CD4-positive, alpha-beta T cell treated with Interleukin-10 for 1 hour (primary cell): Measurements from ENCODE around the gene LCA5.
"Not testable (repeated sequence)": the region's sequence is repeated elsewhere in the genome, so short reads cannot be mapped to it uniquely, and the experiment has no call there.

Experiments
- DNase-seq: peaks from one replicate; pipeline ENCODE4 v3.0.0-alpha.2; 2020

LCA5 gene

GRCh38 chr6:79536585-79536953 lies 661 bp downstream of the LCA5 start:
- DNase-seq: no peak

DNA sequence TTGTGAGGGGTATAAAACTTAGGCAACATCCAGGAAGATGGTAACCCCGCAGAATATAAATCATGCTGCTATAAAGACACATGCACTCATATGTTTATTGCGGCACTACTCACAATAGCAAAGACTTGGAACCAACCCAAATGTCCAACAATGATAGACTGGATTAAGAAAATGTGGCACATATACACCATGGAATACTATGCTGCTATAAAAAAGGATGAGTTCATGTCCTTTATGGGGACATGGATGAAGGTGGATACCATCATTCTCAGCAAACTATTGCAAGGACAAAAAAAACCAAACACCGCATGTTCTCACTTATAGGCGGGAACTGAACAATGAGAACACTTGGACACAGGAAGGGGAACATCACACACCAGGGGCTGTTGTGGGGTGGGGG lies 7.7 kb downstream of the LCA5 start:
- DNase-seq: not testable (repeated sequence)

DNA sequence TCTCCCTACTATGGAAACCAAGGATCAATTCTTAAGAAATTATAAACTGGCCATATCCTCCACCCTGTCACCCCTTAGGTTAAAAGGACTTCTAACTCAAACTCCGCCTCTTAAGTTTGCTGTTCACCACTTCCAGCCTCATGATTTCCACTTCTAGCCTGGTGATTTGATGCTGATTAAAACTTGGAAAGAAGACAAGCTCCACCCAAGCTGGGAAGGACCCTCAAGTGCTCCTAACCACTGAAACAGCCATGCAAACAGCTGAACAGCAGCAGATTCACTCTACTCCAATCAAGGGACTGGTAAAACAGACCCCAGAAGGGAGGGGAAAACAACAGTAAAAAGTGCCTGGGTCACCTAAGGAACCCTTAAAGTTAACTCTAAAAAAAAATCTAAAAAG lies 10.3 kb downstream of the LCA5 start:
- DNase-seq: no peak

GRCh38 chr6:79525272-79526100 lies 11.7 kb downstream of the LCA5 start:
- no peak for DNase-seq

GRCh38 chr6:79524065-79524464 lies 13.2 kb downstream of the LCA5 start:
- DNase-seq: no peak

DNA sequence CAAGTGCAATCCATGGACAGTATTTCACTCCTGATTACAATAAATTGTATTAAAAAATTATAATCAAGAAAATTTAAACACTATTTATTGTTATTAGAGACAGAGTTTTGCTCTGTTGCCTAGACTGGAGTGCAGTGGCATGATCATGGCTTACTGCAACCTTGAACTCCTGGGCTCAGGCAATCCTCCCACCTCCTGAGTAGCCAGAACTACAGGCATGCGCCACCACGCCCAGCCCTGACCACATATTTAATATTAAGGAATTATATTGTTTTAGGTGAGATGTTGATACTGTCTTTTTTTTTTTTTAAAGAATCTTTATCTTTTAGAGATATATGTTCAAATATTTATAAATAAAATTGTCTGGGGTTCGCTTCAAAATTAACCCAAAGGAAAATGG lies 14.6 kb downstream of the LCA5 start:
- no peak for DNase-seq

- no peak for DNase-seq
Measured at GRCh38 chr6:79520534-79520933, 16.7 kb downstream of the LCA5 start.

DNA sequence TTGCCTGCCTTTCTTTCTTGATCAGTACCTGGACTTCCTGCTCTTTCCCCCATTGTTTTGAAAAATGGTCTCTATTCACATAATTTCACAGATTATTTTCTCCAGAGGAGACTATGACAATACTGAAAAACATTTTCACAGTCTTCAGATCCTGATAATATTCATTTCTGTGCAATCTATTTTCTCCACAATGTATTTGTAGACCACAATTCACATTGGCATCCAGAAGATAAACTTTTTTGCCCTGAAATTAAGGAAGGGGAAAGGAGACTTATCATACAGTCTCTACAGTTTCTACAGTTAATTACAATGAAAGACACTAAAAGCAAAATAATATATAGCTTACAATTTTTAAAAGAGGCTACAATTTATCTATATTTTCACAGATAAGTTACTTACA lies 18.4 kb downstream of the LCA5 start:
- DNase-seq: no peak

DNA sequence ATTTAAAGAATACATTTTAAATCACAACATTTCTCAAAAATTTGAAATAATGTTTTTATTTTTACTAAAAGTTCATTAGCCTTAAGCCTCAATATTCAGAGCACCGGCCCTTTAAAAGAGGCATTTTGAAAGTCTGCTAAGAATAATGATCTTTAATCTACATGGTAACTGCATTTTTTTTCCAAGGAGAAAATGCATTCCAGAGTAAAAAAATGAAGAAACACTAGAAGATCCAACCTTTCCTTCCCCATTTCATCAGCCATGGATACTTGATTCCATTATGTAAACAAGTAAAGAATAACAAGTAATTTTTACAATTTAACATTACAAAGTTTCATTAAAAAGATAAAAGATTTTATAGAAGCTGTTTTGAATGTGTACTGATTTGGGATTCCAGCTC lies 21.8 kb downstream of the LCA5 start:
- DNase-seq: no peak

- no peak for DNase-seq
Measured at GRCh38 chr6:79513111-79513510, 24.1 kb downstream of the LCA5 start.

DNA sequence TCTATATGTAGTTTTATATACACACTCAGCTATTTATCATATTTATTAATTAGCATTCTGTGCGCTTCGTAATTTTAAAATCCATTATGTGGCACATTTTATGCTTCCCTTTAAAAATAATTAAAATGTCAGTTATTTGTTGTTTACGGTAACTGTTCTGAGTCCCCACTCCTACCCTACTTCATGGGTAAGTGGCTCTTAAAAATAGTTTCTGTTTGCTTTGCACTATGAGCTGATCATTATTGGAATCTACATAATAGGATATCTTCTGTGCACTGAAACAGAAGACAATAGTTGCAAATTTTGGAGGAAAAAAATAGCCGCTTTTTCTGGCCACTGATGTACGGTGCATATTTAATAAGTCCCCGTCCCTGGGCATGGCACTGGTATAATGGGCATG lies 25.2 kb downstream of the LCA5 start:
- no peak for DNase-seq

GRCh38 chr6:79510707-79511106 lies 26.5 kb downstream of the LCA5 start:
- DNase-seq: no peak

- no peak for DNase-seq
Measured at GRCh38 chr6:79506251-79506650, 31.0 kb downstream of the LCA5 start.

DNA sequence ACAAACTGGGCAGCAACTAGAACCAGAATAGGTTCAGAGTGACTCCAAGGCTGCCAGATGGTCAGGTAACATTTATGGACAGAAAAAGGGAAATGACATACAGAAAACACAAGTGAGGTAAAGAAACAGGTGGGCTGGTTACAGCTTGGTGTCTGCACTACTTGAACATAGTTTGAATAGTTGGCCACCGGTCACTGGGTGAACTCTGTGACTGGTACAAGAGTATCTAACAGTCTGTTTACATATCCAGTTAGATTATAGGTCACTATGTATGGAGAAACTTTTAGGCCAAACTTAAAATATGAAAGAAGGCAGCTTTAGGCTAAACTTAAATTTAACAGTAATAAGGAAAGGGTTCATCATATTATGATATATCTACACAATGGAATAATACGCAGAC lies 32.9 kb downstream of the LCA5 start:
- DNase-seq: no peak

DNA sequence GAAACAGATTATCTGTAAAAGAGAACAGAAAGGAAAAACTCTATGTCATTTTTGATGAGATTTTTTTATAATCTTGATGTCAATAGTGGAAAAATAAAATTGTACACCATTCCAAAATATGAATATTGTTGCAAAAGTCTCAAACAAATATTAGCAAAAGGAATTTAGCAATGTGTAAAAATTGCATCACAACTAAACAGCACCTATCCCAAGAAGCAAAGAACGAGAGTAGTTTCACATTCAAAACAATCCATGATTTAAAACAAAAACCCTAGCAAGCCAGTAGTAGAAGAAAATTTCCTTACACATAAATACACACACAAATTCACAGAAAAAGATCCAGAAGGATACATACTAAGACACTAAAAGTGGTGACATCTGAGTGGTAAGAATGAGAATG lies 38.4 kb downstream of the LCA5 start:
- DNase-seq: no peak

DNA sequence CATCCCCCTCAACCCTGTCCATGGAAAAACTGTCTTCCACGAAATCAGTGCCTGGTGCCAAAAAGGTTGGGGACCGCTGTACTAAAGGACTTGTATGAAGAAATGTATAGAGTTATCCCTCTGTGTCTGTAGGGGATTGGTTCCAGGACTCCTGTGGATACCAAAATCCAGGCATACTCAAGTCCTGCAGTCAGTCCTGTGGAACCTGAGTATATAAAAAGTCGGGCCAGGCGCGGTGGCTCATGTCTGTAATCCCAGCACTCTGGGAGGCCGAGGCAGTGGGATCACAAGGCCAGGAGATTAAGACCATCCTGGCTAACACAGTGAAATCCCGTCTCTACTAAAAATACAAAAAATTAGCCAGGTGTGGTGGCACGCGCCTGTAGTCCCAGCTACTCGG lies 42.0 kb downstream of the LCA5 start:
- no peak for DNase-seq

- DNase-seq: no peak
Measured at GRCh38 chr6:79494841-79495240, 42.4 kb downstream of the LCA5 start.

DNA sequence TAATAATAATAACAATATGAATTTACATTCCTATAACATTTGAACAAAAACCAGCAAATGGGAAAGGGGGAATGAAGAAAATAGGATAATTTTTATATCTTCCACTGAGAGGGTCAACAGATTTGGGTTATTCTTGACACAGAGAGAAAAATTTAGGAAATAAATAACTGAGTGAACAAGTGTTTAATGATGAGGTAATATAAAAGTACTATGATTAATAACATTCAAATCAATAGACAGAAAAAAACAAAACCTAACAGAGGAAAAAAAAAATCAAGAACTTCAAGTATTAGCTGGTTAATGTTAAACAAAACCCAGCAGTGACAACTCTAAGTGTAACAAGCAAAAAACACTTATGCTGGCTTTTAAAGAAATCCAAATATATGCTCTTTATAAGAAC lies 66.5 kb downstream of the LCA5 start:
- DNase-seq: no peak

DNA sequence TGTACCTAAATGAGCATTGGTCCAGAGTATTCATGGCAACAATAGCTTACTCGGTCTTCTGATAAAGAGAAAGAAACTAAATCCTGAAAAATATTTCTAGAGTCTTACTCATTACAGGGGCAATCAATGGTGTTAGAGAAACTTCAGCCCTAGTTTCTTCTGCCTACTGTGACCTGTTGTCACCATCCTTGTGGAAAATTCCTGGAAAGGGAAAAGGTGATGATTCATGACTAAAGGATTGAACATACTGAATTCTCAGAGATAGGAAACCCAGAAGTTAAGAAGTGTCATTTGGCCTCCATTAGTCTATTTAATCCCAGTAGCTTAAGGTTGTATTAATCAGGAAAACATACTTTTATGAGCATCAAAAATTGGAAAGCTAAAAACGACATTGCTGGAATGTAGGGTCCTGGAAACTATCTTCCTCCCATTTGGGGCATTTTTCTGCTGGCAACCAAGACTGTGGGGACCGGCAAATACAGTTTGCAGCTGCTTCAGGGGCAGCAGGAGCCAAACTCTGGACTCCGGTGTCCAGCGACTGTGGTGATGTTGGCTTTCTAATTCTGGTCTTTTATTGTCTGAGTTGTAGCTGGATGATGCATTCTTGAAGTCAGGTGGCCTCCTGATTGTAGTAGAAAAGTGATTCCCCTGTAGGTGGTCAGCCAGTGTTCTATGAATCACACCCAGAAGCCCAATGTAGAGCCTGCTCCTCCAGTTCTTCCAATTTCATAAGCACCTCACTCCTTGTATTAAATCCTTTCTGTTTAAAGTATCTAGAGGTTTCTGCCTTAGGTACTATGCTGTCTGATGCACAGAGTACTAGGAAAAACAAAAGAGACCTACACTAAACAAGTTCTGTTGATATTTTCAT lies 67.6 kb downstream of the LCA5 start:
- DNase-seq: no peak

- no peak for DNase-seq
Measured at GRCh38 chr6:79468587-79468986, 68.6 kb downstream of the LCA5 start.

DNA sequence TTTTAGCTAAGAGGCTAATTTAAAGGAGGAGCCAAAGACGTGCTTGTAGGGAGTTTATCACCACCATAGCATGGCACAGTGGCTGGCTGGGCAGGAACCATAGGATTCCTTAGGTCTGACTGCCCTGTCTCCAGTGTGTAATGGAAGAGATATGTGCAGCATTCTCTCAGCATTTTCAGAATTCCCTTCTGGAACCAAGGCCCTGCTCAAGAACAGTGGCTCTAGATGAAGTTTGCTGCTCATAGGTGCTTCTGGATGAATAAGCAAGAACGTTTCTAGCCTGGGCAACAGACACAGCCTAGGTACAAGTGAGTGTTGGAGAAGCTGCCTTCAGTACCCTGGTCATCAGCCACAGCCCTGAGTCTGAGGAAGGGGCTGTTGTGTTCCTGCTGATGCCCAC lies 69.1 kb downstream of the LCA5 start:
- DNase-seq: no peak

- DNase-seq: no peak
Measured at GRCh38 chr6:79467716-79468115, 69.5 kb downstream of the LCA5 start.

DNA sequence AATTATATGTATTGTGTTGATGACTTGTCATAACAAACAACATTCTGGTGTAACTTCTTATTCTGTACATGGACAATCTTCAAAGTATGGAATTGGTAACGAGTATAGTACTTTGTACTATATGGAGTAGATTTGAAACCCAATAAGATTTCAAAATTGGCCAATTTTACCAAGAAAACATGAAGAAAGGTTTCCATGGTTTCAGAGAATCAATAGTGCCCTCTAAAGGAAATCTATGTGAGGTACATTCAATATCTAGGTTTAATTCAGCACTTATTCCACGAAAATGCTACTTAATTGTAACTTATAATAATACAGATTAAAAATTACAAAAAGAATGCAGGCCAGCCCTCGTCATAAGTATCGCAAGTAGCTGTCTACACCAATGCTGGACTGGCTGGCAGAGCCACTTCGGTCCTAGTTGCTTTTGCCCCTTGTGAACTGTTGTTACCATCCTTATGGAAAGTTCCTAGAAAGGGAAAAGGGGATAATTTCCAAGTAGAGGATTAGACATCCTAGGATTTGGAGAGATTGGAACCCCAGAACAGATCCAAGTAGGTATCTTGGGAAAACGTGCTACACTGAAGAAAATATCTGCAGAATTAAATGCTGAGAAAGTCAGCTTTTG lies 70.9 kb downstream of the LCA5 start:
- DNase-seq: no peak

DNA sequence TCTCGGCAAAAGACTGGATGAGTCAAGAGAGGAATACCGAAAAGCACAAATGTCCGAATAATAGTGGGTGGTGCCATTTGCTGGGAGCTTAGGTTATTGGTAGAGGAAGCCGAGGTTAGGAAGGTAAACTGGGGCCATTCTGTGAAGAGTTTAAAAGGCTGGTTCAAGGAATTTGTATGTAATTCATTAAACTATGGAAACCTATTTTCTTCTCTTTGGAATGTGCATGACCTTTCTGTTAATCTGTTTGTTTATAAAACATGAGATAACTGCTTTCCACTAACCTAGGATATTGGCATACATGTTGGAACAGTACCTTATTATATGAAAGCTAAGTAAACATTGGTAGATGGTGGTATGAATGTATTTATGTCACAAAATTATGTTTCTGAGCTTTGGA lies 71.8 kb downstream of the LCA5 start:
- no peak for DNase-seq
